Smooth muscle cell (in vitro differentiated cells): Measurements from ENCODE around the gene BTBD9. TPM values are rescaled to one million over a fixed set of nuclear protein-coding genes. Genes with fewer than 3 reads are reported as not detected.

Experiments used
- DNase-seq: peaks from one replicate; lab custom pipeline; 2025; ENCODE audit not compliant: unreplicated experiment; lab: John Stamatoyannopoulos, UW
- H2AFZ ChIP-seq: fragments of 200-600 bp; sonication (generic); 2 replicates; pipeline ENCODE4 v1.6.0; 2016; ENCODE audit warnings: antibody characterized with exemption, low read depth, mild to moderate bottlenecking
- H3F3A ChIP-seq: fragments of 200-600 bp; sonication (generic); 2 replicates; pipeline ENCODE4 v1.6.0; 2017; ENCODE audit warnings: antibody characterized with exemption, low read depth
- H3K27ac ChIP-seq: fragments of 200-600 bp; sonication (generic); 2 replicates; pipeline ENCODE4 v1.5.1; 2016; ENCODE audit warnings: low read depth, mild to moderate bottlenecking
- H3K27me3 ChIP-seq: fragments of 200-600 bp; sonication (generic); 2 replicates; pipeline ENCODE4 v1.6.1; 2016; ENCODE audit warnings: low read depth, mild to moderate bottlenecking
- H3K36me3 ChIP-seq: fragments of 200-600 bp; sonication (generic); 2 replicates; pipeline ENCODE4 v1.5.1; 2016; ENCODE audit warnings: low read depth
- H3K4me1 ChIP-seq: fragments of 200-600 bp; sonication (generic); 2 replicates; pipeline ENCODE4 v1.5.1; 2016; ENCODE audit warnings: low read depth
- H3K4me2 ChIP-seq: fragments of 200-600 bp; sonication (generic); 2 replicates; pipeline ENCODE4 v1.6.0; 2016; ENCODE audit warnings: mild to moderate bottlenecking
- H3K4me3 ChIP-seq: fragments of 200-600 bp; sonication (generic); 2 replicates; pipeline ENCODE4 v1.5.1; 2016; ENCODE audit warnings: mild to moderate bottlenecking
- H3K79me2 ChIP-seq: fragments of 200-600 bp; sonication (generic); 2 replicates; pipeline ENCODE4 v1.6.0; 2016; ENCODE audit warnings: low read depth, mild to moderate bottlenecking
- H3K9ac ChIP-seq: fragments of 200-600 bp; sonication (generic); 2 replicates; pipeline ENCODE4 v1.6.0; 2016; ENCODE audit warnings: low read depth
- H3K9me3 ChIP-seq: fragments of 200-600 bp; sonication (generic); replicated peaks from 2 replicates; pipeline ENCODE4 v1.5.1; 2016; ENCODE audit warnings: low read depth
- H4K20me1 ChIP-seq: fragments of 200-600 bp; sonication (generic); 2 replicates; pipeline ENCODE4 v1.6.0; 2016; ENCODE audit warnings: low read depth
- WGBS: methylation state at CpG from one replicate; pipeline ENCODE4 v1.1.7; 2016; ENCODE audit warnings: low lambda C conversion rate; 5-methylcytosine and 5-hydroxymethylcytosine counted together
- polyA plus RNA-seq: library from polyadenylated mRNA; unstranded; fragments of >200 nt; fragmentation: Nextera tagmentation; extraction: Ambion mirVana; gene quantifications from 2 replicates; pipeline ENCODE4 v1.2.1, GENCODE V29; 2016
- total RNA-seq: library from RNA; depleted of rRNA; stranded (reverse); fragments of >200 nt; gene quantifications from 2 replicates; pipeline ENCODE4 v1.2.3, GENCODE V29; 2014
- TF ChIP-seq, protein P1 (sequence below): fragments of 200-600 bp; sonication (generic); IDR thresholded peaks from 2 replicates; pipeline ENCODE4 v1.5.1; 2017; ENCODE audit warnings: borderline replicate concordance, mild to moderate bottlenecking, antibody characterized with exemption; ENCODE audit not compliant: insufficient read depth, poor library complexity, severe bottlenecking

BTBD9 gene
- total and polyA plus RNA-seq, 2 experiments from 2014 or later, result 5.6 to 12.5 TPM

DNA sequence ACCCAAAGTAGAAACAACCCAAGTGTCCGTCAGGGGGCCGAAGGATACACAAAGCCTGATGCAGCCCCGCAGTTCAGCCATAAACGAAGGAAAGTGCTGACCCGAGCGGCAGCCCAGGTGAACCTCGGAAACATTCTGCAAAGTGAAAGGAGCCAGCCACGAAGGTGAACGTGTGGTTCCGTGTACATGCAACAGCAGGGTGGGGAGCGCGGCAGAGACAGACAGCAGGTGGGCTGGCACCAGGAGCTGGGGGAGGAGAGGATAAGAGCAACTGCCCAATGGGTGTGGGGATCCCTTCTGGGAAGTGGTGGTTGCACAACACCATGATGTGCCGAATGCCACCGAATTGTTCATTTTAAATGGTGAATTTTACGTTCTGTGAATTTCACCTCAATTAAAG, 478.4 kb downstream of the BTBD9 start:
- no peak overlapping the region for H2AFZ ChIP-seq
- H4K20me1 ChIP-seq, result peaks cover 41% of the 10 kb centered on the region
- no peaks in the 10 kb centered on the region for H3K79me2 ChIP-seq
- H3K27ac ChIP-seq, result no peak overlapping the region
- DNase-seq, result no peak
- H3K9me3 ChIP-seq, result no peaks in the 10 kb centered on the region
- no peaks in the 10 kb centered on the region for H3F3A ChIP-seq
- no peak overlapping the region for H3K4me2 ChIP-seq
- no peaks in the 10 kb centered on the region for H3K36me3 ChIP-seq
- H3K4me1 ChIP-seq, result no peaks in the 10 kb centered on the region
- no peak overlapping the region for H3K9ac ChIP-seq
- H3K27me3 ChIP-seq, result no peaks in the 10 kb centered on the region
- H3K4me3 ChIP-seq, result no peak overlapping the region
- 99% methylated on average over 15 of the region's 15 CpGs for WGBS
- TF ChIP-seq, protein P1, sequence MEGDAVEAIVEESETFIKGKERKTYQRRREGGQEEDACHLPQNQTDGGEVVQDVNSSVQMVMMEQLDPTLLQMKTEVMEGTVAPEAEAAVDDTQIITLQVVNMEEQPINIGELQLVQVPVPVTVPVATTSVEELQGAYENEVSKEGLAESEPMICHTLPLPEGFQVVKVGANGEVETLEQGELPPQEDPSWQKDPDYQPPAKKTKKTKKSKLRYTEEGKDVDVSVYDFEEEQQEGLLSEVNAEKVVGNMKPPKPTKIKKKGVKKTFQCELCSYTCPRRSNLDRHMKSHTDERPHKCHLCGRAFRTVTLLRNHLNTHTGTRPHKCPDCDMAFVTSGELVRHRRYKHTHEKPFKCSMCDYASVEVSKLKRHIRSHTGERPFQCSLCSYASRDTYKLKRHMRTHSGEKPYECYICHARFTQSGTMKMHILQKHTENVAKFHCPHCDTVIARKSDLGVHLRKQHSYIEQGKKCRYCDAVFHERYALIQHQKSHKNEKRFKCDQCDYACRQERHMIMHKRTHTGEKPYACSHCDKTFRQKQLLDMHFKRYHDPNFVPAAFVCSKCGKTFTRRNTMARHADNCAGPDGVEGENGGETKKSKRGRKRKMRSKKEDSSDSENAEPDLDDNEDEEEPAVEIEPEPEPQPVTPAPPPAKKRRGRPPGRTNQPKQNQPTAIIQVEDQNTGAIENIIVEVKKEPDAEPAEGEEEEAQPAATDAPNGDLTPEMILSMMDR, result no peak

DNA sequence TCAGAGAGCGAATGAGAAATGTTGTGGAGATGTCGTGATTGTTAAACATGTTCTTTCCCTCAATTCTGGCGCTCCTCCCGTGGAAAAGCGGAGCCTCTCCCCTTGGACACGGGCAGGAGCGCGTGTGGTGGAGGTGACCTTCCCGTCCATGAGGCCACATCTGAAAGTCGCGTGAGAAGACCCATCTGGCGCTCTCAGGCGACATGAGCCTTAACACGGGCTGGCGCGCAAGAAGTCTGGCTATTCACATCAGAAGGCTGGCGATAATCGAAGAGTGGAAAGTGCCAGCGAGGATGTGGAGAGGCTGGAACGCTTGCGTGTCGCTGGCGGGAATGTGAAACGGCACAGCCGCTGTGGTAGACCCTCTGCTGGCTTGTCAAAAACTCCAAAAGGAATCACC, 478.9 kb downstream of the BTBD9 start:
- no peak overlapping the region for H3K4me3 ChIP-seq
- H3K36me3 ChIP-seq, result no peaks in the 10 kb centered on the region
- H3K79me2 ChIP-seq, result no peaks in the 10 kb centered on the region
- no peak overlapping the region for H3K4me2 ChIP-seq
- H3K27ac ChIP-seq, result no peak overlapping the region
- DNase-seq, result no peak
- H3K27me3 ChIP-seq, result no peaks in the 10 kb centered on the region
- WGBS, result 98% methylated on average over 25 of the region's 25 CpGs
- peaks cover 46% of the 10 kb centered on the region for H4K20me1 ChIP-seq
- H3F3A ChIP-seq, result no peaks in the 10 kb centered on the region
- TF ChIP-seq, protein P1, result no peak
- H3K9me3 ChIP-seq, result no peaks in the 10 kb centered on the region
- no peaks in the 10 kb centered on the region for H3K4me1 ChIP-seq
- H3K9ac ChIP-seq, result no peak overlapping the region
- H2AFZ ChIP-seq, result no peak overlapping the region

DNA sequence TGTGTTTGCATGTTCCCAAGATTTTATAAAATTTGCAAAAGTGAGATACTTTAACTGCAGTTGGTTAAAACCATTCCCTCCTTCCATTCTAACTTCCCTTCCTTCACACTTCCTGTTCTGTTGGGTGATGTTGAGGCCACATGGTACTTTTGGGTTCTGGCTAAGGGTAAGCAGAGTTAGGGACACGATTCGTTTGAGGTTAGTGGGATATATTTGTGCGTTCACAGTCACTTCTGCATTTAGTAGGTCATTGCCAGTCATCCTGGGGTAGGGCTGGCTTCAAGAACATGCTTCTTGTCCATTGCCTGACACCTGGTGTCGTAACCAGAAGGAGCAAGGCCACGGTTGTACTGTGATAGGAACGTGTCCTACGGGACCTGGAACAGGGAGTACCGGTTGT, 480.1 kb downstream of the BTBD9 start:
- 94% methylated on average over 8 of the region's 8 CpGs for WGBS
- Histone ChIP-seq H3K9me3 (no peaks in the 10 kb centered on the region), H3K27ac (no peak overlapping the region), H3K4me3 (no peak overlapping the region), H3F3A (no peaks in the 10 kb centered on the region), H3K79me2 (no peaks in the 10 kb centered on the region), H4K20me1 (peaks cover 52% of the 10 kb centered on the region), H3K36me3 (no peaks in the 10 kb centered on the region), H3K27me3 (no peaks in the 10 kb centered on the region), H3K4me1 (no peaks in the 10 kb centered on the region), H2AFZ (no peak overlapping the region), H3K9ac (no peak overlapping the region), H3K4me2 (no peak overlapping the region)
- no peak for DNase-seq
- TF ChIP-seq, protein P1, result no peak

DNA sequence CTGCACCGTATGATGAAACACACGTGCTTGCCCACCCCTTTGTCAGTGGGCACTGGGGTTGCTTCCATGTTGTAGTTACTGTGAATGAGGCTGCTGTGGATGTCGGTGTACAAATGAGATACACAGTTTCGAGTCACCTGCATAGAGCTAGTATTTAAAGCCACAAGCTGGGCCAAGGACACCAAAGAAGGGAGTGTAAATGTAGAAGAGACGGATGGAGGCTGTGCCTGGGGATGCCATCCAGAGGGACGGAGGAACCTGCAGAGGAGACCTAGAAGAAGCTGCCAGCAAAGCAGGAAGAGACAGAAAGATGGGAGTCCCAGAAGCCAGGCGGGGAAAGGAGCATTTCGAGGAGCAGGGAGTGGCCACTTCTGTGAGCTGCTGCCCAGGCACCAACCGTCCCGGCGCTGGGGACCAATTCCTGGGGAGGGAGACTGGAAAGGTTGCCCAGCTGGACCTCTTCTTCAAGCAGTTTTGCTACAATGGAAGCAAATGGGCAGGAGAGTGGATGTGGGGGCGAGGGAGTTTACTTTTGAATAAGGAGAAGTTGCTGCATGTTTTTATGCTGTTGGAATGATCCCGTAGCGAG, 480.9 kb downstream of the BTBD9 start:
- no peak overlapping the region for H2AFZ ChIP-seq
- no peak overlapping the region for H3K4me2 ChIP-seq
- no peaks in the 10 kb centered on the region for H3K27me3 ChIP-seq
- 98% methylated on average over 14 of the region's 14 CpGs for WGBS
- no peak for DNase-seq
- no peaks in the 10 kb centered on the region for H3F3A ChIP-seq
- H3K27ac ChIP-seq, result no peak overlapping the region
- no peaks in the 10 kb centered on the region for H3K36me3 ChIP-seq
- H3K79me2 ChIP-seq, result no peaks in the 10 kb centered on the region
- no peak overlapping the region for H3K4me3 ChIP-seq
- peaks cover 53% of the 10 kb centered on the region for H4K20me1 ChIP-seq
- H3K4me1 ChIP-seq, result no peaks in the 10 kb centered on the region
- TF ChIP-seq, protein P1, result no peak
- H3K9me3 ChIP-seq, result no peaks in the 10 kb centered on the region
- no peak overlapping the region for H3K9ac ChIP-seq
